Panc1 (cell line): ENCODE data around the gene DHCR7.

ENCODE experiments used
- REST ChIP-seq, 2 experiments: IDR thresholded peaks; 2 replicates each; pipeline ENCODE4 v1.6.1; 2011 to 2012; ENCODE audit warnings: low read depth in 2 of 2, control low read depth in 1 of 2, low read length in 1 of 2, mild to moderate bottlenecking in 1 of 2, moderate library complexity in 1 of 2; ENCODE audit not compliant: insufficient read depth in 1 of 2
- SIN3A ChIP-seq: IDR thresholded peaks from 2 replicates; pipeline ENCODE4 v1.6.1; 2012; ENCODE audit warnings: low read depth, mild to moderate bottlenecking, low read length, moderate library complexity, borderline replicate concordance; ENCODE audit not compliant: insufficient read depth

GRCh38 chr11:71406681-71407080 lies 41.5 kb downstream of the DHCR7 start:
- no peak for TF ChIP-seq SIN3A
- no peak for TF ChIP-seq REST (IDR thresholded peaks at IDR 0.05; ENCODE audit: insufficient read depth in 1 of 2, low read depth in 2 of 2, low read length in 1 of 2)
